ENCODE data around the gene DNER.
"Not testable (repeated sequence)": the region's sequence is repeated elsewhere in the genome, so short reads cannot be mapped to it uniquely, and the experiment has no call there.

Gene DNER

GRCh38 chr2:229718057-229718456 is 3.7 kb upstream of the DNER start:
- DNase-seq (ENCODE audit: low read depth in 2 of 2) = no peak

DNA sequence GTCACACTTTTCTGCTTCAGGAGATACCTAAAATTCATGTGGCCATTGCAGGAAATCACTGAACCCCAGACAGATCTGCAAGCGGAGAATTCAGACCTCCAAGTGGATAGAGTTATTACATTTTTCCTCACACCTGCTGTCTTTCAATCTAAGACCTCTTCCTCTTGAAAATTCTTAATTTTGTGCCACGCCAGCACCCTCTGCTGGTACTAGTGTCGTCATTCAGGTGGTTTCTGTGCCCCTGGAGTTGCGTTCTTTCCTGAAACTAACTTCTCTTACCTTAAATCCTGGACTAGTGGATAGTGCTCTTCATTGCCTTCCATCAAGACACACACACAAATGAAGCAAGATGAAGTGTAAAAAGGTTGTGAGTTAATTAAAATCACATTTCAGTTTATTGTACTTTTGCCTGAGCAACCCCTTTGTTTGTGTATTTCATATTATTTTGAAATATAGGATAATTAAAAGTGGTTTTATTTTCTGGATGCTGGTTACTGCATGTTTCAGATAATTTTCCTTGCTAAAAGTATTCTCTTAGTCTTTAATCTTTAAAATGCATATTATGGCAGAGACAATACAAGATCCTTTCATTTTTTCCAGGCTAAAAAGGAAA is 1.6 kb upstream of the DNER start:
- peak in 1 of 2 donors; percentile 3 for DNase-seq (ENCODE audit: low read depth in 2 of 2)

DNA sequence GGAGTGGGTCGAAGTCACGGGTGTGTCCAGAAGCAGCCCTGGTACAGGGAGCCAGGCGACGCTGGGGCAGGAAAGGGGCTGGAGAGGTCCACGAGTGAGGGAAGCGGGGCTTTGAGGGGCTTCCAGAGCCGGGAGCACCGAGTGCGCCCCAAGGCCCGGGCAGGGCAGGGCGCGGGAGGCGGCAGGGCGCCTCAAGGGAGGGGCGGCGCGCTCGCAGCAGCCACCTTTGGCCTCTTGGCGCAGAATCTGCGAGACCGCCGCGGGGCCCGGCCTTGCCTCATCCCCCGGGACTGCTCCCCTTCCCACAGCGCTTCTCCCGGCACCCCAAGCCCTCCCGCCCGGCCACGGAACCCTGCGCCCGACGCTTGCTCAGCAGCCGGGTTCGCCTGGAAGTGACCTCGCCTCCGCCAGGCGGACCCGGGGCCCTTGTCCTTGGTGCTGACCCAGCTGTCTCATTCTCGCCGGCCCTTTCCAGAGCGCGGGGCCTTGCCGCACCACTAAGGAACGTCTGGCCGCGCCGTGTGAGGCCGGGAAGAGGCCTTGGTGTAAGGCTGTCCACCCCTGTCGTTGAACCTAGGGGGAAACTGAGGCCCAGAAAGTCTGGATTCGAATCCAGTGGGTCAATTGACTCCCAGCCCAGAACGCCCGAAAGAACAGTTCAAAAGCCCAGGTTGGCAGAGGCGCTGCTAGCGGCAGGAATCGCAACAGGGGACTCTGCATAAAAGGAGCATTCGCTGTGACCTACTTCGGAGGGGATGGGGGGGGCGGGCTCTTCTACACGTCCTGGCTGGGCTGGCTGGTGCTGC is 584 bp upstream of the DNER start:
- no peak for DNase-seq (ENCODE audit: low read depth in 2 of 2)

DNA sequence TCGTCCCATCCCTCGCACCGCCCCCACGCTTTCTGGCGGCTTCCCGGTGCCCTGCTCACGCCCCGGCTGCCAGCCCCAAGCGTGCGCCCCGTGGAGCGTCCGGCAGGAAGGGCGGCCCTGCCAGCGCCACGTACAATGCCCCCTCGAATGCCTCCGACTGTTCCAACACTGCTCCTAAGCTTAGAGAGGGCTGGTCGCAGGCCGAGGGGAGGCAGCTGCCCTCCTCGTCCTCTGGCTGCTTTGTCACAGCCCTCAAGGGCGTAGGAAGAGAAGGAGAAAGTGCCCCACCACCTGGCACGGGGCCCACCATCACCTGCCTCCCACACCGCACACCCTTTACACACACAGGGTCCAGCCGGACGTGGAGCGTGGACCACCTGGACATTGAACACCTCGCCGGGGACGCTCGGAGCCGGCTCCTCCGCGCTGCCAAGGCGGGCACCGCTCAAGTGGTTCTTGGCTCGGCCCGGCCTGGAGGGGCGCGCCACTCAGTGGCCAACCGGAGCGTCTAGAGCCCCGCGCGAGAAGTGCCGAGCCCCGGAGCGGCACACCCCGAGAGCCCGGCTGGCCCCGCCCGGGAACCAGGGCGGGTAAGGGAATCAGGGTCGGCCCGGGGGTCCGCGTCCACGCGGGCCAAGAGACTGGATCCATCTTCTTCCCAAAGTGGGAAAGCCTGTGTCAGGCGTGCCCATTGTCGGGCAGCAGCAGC is 830 bp downstream of the DNER start:
- no peak for DNase-seq (ENCODE audit: low read depth in 2 of 2)

DNA sequence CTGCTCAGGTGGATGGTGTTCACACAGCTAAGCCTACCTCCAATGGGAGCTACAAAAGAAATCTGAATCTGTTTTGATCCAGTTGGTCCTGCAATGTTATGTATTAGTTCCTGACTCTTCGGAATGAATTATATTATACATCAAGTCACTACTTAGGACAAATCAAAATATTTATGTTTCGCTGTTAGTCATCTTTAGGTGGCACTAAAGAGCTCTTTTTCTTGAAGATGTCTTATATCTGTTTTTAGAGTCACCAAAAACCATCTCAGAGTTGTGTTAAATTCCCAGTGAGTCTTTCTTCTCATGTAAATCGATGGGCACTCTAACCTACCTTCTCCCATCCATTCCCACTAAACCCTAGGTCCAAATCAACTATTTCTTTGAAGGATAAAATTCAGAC is 2.2 kb downstream of the DNER start:
- DNase-seq (ENCODE audit: low read depth in 2 of 2) = no peak

GRCh38 chr2:229708335-229708734 is 6.0 kb downstream of the DNER start:
- DNase-seq (ENCODE audit: low read depth in 2 of 2) = no peak

- no peak for DNase-seq (ENCODE audit: low read depth in 2 of 2)
Observed at GRCh38 chr2:229703909-229704630, 10.3 kb downstream of the DNER start.

DNA sequence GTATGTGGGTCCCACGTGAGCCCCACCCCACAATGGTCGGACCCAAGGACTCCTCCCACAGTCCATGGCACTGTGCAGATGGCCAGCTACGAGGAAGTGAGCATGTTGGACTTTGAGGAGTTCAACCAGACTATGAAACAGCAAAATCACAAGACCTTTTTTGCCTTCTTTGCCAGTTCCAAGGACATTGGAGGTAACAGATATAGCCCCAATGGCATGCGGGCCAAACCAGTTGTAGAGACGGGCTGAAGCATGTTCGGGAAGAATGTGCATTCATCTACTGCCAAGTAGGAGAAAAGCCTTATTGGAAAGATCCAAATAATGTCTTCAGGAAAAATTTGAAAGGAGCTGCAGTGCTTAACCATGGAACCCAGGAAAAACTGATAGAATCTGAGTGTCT is 12.6 kb downstream of the DNER start:
- no peak for DNase-seq (ENCODE audit: low read depth in 2 of 2)

GRCh38 chr2:229701062-229701461 is 13.3 kb downstream of the DNER start:
- DNase-seq (ENCODE audit: low read depth in 2 of 2) = no peak

DNA sequence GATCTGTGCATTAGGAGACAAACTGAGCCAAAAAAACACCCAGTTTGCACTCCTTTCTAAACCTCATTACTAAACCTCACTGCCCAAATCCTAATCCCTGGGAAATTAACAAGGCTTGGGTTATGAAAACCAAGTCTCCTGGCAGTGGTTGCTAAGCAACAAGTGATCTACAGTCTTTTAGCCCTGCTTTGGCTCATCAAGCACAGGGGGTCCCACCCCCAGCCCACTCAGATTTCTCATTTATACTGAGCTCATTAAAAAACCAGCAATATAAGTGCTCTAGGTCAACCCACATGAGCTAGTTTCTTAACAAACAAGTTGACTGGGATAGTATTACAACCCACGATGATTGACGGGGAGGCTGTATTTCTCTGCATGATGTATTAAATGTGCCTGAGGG is 18.4 kb downstream of the DNER start:
- no peak for DNase-seq (ENCODE audit: low read depth in 2 of 2)

DNA sequence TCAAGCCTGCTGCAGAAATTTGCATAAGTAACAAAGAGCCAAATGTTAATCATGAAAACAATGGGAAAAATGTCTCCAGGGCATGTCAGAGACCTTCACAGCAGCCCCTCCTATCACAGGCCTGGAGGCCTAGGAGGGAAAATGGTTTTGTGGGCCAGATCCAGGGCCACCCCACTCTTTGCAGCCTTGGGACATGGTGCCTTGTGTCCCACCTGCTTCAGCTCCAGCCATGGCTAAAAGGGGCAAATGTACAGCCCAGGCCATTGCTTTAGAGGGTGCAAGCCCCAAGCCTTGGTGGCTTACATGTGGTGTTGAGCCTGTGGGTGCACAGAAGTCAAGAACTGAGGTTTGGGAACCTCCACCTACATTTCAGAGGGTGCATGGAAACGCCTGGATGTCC is 20.5 kb downstream of the DNER start:
- not testable (repeated sequence) for DNase-seq (ENCODE audit: low read depth in 2 of 2)

- DNase-seq (ENCODE audit: low read depth in 2 of 2) = no peak
Observed at GRCh38 chr2:229691631-229692030, 22.7 kb downstream of the DNER start.

DNA sequence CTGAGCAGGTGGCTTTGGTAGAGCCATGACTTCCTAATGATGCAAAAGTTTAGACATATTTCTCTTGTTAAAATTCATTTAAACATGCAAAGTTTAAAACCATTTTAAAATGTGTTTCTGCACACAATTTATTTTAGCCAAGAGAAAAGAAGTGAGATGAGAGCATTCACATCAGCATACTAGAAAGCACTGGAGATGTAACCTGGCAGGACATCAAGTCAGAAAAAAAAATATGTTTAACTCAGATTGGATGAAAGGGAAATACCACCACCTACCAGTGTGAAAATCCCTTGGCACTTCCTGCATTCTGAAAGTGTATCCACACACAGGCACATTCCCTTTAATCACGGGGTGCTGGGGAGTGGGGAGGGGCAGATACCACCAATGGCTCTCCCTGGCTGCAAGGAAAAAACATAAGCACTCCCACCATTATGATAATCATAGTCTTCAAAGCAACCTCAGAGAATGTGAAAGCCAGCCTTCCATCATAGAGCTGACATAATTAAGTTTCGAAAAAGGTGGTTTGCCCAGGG is 25.0 kb downstream of the DNER start:
- DNase-seq (ENCODE audit: low read depth in 2 of 2) = no peak

DNA sequence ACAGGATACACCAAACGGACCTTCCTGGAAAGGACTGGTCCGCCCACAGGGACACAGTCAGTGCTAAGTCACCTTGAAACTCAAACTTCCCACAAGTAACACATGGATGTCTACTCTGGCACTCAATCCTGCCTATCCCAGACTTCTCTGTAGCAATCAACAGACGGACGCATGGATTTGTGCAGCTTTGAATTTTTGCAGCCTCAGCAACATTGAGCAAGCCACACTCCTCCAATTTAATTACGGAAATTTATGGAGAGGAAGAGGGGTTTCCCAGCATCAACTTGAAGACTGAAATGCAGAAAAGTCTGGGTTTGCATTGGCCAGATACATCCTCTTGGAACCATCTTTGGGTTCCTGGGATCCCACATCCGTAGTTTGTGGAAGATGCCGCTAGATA is 26.2 kb downstream of the DNER start:
- DNase-seq (ENCODE audit: low read depth in 2 of 2) = no peak

DNA sequence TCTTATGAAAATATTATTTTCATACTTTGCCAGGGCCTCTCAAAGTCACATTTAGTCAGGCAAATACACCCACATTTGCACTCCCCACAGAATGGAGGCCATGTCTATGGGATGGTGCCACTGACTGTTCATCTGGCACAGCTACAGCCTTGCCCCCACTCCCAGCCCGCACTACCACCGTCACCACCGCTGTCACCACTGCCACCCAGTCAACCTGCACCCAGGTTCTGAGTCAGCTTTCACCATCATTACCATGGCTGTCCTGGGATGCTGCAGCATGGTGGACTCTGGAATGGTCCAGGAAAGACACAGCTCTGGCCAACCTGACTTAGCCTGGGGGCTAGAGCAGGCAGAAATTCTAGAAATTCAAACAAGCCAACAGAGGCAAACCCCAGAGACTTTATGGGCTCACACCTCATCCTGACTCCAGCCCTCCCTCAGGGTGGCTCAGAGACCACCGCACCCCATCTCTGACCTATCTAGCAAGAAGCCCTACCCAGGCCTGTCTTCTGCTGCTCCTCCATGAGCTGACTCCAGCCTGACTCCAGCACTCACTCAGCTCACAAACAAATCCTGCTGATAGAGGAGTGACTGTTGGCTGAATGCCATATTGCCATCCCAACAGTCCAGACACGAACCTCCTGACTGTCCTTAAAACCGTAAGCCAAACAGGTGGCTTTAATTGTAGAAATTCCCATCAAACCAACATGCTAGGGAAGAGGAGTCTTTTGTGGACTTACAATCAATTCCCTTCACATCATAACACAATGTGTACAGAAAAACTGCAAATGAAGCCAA is 28.0 kb downstream of the DNER start:
- DNase-seq (ENCODE audit: low read depth in 2 of 2) = no peak

- DNase-seq (ENCODE audit: low read depth in 2 of 2) = no peak
Observed at GRCh38 chr2:229684942-229685562, 29.3 kb downstream of the DNER start.

DNA sequence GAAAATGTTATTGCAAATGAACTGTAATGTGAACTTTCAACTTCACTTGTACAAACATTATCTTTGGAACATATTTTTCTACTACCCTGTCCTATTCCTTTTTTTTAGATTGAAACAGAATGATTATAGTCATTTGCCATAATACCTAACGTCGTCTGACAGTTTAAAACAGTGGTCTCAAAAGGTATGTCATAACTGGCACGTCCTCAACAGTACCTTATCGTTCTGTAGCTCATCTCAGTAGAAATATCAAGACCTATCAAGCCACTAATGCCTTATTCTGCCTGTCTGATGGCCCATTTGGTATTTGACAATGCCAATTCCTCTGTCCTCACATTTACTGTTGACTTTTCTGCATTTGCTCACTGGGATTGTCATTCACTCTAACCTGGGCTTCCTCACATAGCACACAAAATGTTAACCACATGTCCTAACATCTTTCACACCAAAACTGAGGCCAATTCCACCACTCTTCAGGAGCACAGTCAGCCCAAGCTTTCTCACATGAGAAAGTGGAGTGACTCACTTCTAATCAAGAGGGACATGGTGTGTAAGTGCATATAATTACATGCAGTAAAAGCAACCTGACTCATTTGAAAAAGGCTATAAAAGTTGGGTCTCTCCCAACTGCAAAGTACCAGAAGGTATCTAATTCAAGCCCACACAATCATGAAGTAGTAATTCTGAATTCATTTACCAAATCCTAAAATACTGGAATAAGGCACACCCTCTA is 34.8 kb downstream of the DNER start:
- no peak for DNase-seq (ENCODE audit: low read depth in 2 of 2)

DNA sequence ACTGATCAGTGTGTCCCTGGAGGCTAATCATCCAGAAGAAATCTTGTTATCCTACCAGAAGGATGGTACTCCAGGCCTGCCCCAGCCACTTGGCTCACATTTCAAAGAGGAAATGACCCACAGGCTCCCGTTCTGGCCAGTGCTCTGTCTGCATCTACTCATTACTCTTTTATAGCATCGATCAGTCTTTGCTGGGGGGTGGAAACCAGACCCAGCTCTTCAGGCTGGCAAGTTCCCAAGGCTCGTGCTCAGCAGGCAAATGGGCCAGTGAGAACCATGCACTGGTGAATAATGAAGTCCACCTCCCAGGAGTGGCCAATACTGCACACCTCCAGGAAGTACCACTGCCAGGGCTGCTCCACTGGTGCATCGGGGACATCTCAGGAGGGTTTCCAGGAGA is 38.8 kb downstream of the DNER start:
- no peak for DNase-seq (ENCODE audit: low read depth in 2 of 2)

- no peak for DNase-seq (ENCODE audit: low read depth in 2 of 2)
Observed at GRCh38 chr2:229674830-229675530, 39.4 kb downstream of the DNER start.
